GM19240 (cell line): ENCODE data around the gene HPX.
"Not testable (repeated sequence)": the region's sequence is repeated elsewhere in the genome, so short reads cannot be mapped to it uniquely, and the experiment has no call there.

Experiments
- DNase-seq: peaks from one replicate; pipeline ENCODE4 v3.0.0; 2011; ENCODE audit warnings: low spot score; ENCODE audit not compliant: insufficient read length

Gene HPX

GRCh38 chr11:6415797-6416196 is 25.0 kb downstream of the HPX start:
- DNase-seq, result no peak

GRCh38 chr11:6414874-6415328 is 25.9 kb downstream of the HPX start:
- DNase-seq, result no peak

DNA sequence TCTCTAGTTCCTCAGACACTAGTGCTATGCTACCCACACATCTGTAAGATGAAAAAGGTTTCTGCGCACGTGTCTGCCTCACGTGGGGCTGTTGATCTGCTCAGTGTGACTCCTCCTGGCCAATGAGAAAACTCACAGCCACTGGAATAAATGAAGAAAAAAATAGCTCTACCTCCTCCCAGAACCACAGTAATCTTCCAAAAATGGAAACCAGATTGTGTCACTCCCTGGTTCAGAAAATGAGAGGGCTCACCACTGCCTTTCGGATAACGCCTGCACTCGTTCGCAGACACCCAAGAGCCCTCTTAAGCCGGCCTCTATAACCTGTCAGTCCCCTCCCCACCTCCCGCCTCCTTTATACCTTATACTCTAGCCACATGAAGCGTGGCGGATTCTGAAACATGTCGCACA is 27.0 kb downstream of the HPX start:
- no peak for DNase-seq

- no peak for DNase-seq
Observed at GRCh38 chr11:6411594-6412031, 29.2 kb downstream of the HPX start.

DNA sequence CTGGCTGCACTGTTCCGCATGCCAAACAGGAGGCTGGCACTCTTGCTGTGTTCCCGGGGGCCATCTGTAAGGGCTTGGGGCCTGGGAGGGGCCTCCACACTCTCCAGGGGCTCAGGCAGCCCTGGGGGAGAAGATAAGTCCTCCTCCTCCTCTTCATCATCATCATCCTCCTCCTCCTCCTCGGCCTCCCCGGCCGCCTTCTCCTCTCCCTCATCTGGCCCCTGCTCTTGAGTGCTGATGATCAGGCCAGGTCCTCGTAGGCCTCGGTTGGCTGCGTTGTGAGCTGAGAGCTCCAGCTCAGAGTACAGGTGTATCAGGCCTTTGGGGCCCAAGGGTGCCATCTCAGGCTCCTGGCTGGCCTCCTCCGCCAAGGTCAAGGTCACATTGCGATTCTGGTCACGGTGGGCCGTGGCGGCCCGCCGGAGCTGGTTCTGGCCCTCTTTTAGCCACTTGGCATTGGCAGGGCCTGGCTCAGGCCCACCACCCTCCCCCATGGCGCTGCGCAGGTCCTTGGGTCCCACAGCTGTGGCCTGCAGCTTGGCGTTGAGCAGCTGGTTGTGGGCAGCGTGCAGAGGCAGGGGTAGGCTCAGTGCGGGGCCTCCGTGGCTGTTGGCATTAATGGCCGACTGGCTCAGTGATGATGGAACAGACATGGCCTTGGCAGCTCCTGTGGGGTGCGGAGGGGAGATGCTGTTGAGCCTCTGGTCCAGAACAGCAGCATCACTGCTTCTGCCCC is 29.9 kb downstream of the HPX start:
- no peak for DNase-seq

DNA sequence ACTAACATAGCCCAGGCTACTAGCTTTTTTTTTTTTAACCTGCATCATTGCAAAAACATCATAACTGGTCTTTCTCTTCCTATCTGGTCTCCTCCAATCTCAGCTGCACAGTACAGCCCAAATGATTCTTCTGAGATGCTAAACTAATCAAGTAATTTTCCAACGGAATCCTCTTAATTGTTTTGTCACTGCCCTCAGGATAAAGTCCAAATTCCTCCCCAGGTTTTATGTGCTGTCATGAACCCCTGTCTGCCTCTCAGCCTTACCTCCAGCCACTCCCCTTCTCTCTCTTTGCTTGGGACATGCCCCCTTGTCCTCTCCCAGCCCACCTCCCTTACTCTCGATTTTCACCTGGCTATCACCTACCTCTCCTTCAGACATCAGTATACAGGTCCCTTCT is 34.4 kb downstream of the HPX start:
- DNase-seq, result no peak

- DNase-seq, result no peak
Observed at GRCh38 chr11:6405846-6406245, 34.9 kb downstream of the HPX start.

- no peak for DNase-seq
Observed at GRCh38 chr11:6405052-6405667, 35.6 kb downstream of the HPX start.

GRCh38 chr11:6404342-6405051 is 36.3 kb downstream of the HPX start:
- DNase-seq, result no peak

GRCh38 chr11:6403539-6403938 is 37.2 kb downstream of the HPX start:
- no peak for DNase-seq

- peak; percentile 72 for DNase-seq
Observed at GRCh38 chr11:6402561-6402981, 38.2 kb downstream of the HPX start.

- DNase-seq, result no peak
Observed at GRCh38 chr11:6402061-6402470, 38.7 kb downstream of the HPX start.

- DNase-seq, result no peak
Observed at GRCh38 chr11:6401464-6401863, 39.3 kb downstream of the HPX start.

DNA sequence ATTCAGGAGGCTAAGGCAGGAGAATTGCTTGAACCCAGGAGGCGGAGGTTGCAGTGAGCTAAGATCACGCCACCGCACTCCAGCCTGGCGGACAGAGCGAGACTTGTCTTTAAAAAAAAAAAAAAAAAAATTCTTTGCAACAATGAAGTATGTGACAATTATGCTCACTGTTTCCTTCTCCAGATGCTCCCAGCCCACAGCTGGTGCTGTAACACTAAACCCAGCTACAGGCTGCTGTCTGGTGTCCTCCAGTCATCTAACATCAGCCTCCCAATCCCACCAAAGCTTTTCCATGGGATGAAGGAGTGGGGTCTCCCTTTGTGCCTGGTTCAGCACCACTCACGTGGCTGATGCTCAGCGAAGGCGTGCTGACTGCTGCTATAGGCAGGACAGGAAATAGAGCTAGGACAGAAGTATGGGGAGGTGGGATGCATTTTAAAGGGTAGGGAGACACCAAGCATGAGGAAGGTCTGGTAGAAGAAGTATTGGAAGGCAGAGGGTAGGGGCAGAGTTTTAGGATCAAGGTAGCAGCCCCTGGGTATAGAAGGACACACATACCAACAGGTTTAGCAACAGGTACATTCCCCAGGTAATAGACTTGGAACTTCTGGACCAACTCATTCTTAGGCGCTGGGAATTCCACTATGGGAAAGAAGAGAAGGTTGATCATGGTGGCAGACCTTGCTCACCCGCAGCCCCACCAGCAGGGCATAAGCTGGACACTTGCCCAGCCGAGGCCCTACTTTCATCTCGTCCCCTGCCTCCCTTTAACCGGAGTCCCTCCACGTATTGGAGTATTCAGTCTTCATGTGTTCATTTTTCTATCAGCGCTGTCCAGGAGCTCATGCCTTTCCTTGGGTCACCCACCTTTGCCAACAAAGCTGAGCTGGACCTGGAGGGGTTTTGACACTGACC is 40.1 kb downstream of the HPX start:
- no peak for DNase-seq

- no peak for DNase-seq
Observed at GRCh38 chr11:6397636-6398035, 43.2 kb downstream of the HPX start.

DNA sequence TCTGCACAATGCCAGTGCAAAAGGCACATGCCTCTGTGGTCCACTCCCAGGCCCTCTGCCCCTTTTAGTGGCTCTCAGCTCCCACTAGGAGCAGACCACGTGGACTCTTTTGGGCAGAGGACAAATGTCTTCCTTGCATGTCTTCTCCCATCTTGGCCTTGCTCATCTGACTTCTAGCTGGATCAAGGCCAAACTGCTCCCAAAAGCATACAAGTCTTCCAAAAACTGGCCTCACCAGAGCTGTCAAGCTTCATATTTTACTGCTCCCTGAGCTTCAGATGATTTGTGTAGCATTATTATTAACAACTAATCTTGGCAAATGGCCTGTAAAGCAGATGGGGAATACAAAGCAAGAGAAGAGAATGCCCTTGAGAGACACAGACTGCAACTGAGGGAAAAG is 43.6 kb downstream of the HPX start:
- DNase-seq, result no peak

DNA sequence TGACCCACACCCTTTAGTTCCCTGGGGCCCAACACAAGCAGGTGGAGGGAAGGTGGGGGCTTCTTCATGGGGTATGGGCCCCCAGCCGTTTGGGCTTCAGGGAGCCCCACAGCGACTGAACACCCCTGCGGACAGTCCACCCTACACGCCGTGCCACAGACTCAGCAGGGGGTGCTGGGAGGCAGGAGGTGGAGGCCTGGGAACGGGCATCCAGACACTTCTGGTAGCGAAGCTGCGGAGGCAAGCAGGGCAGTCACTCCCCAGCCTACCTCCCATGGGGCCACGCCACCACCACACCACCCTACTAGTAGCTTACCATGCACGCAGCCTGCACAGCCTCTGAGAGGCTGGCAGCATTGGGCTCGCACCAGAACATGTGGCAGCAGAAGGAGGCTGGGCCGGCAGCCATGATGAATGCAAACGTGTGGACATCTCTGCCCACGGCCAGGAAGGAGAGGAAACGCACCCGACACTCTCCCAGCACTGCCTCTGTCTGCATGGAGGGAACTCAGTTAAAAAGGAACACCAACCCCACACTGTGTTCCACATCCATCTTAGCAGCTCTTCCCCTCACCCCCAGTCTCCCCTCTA is 45.2 kb downstream of the HPX start:
- DNase-seq, result no peak

DNA sequence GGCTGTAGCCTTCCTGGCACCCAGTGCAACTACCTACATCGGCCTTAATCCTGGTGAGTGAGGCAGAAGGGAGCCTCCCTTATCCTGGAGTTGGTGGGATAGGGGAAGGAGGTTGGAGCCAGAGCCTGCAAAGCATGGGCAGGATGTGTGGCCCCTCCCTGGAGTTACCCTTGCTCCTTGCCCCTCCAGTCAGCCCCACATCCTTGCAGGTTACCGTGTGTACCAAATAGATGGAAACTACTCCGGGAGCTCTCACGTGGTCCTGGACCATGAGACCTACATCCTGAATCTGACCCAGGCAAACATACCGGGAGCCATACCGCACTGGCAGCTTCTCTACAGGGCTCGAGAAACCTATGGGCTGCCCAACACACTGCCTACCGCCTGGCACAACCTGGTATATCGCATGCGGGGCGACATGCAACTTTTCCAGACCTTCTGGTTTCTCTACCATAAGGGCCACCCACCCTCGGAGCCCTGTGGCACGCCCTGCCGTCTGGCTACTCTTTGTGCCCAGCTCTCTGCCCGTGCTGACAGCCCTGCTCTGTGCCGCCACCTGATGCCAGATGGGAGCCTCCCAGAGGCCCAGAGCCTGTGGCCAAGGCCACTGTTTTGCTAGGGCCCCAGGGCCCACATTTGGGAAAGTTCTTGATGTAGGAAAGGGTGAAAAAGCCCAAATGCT is 46.7 kb downstream of the HPX start:
- DNase-seq, result no peak

DNA sequence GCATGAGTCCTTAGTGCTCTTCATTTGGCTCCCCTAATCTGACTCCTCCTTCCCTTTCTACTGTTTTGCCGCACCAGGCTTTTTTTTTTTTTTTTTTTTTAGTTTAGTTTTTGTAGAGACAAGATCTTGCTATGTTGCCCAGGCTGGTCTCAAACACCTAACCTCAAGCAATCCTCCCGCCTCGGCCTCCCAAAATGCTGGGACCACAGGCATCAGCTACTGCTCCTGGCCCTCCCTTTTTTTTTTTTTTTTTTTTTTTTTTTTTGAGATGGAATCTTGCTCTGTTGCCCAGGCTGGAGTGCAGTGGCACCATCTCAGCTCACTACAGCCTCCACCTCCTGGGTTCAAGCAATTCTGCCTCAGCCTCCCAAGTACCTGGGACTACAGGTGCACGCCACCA is 48.5 kb downstream of the HPX start:
- DNase-seq, result not testable (repeated sequence)

DNA sequence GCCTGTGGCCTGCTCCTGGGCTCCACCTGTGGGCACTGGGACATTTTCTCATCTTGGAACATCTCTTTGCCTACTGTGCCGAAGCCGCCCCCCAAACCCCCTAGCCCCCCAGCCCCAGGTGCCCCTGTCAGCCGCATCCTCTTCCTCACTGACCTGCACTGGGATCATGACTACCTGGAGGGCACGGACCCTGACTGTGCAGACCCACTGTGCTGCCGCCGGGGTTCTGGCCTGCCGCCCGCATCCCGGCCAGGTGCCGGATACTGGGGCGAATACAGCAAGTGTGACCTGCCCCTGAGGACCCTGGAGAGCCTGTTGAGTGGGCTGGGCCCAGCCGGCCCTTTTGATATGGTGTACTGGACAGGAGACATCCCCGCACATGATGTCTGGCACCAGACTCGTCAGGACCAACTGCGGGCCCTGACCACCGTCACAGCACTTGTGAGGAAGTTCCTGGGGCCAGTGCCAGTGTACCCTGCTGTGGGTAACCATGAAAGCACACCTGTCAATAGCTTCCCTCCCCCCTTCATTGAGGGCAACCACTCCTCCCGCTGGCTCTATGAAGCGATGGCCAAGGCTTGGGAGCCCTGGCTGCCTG is 49.2 kb downstream of the HPX start:
- DNase-seq, result no peak
